Measurements from ENCODE around the gene SEMA6A. TPM values are rescaled to one million over a fixed set of nuclear protein-coding genes. Genes with fewer than 3 reads are reported as not detected.

The SEMA6A gene
- total RNA-seq, 1 experiment from 2014 or later: 2.1 TPM

DNA sequence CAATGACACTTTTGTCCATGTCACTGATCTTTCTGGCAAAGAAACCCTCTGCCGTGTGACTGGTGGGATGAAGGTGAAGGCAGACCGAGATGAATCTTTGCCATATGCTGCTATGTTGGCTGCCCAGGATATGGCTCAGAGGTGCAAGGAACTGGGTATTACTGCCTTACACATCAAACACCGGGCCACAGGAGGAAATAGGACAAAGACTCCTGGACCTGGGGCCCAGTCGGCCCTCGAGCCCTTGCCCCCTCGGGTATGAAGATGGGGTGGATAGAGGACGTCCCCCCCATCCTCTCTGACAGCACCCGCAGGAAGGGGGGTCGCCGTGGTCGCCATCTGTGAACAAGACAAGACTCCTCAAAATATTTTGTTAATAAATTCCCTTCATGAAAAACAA is 12.0 kb downstream of the SEMA6A start:
- TF ChIP-seq, protein P1, sequence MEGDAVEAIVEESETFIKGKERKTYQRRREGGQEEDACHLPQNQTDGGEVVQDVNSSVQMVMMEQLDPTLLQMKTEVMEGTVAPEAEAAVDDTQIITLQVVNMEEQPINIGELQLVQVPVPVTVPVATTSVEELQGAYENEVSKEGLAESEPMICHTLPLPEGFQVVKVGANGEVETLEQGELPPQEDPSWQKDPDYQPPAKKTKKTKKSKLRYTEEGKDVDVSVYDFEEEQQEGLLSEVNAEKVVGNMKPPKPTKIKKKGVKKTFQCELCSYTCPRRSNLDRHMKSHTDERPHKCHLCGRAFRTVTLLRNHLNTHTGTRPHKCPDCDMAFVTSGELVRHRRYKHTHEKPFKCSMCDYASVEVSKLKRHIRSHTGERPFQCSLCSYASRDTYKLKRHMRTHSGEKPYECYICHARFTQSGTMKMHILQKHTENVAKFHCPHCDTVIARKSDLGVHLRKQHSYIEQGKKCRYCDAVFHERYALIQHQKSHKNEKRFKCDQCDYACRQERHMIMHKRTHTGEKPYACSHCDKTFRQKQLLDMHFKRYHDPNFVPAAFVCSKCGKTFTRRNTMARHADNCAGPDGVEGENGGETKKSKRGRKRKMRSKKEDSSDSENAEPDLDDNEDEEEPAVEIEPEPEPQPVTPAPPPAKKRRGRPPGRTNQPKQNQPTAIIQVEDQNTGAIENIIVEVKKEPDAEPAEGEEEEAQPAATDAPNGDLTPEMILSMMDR (IDR thresholded peaks at IDR 0.05; ENCODE audit: unreplicated experiment): no peak
- BruUV-seq (replicated peaks): no TSS peak
- intact Hi-C loops (cut with micrococcal nuclease): no loop called here

DNA sequence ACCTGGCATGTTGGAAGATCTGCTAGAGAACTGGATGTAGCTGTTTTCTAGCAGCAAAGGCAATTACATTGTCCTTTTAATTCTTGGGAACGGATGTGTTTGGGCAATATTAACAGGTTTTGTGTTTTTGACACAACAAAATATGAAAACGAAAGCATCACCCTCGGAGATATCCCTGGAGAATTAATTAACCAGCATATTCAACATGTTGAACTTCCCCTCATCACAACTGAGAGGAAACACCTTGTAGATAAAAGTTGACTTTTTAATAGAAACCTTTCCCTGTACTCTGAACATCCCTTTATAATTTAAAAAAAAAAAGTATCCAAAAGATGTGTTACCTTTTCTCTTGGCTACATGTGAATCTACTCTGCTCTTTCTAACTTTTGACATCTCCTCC is 13.0 kb downstream of the SEMA6A start:
- no peaks in the 10 kb centered on the region for H3K36me3 Mint-ChIP-seq (ENCODE audit: insufficient read depth, unreplicated experiment)
- ChIA-PET CTCF (interaction anchor here (0.6 kb wide), 1 partner anchor 422 kb away, joined by 3 read pairs; no protein-coding TSS in a partner anchor), POLR2A (interaction anchor here (1.3 kb wide), 1 partner anchor 9 kb away, joined by 5 read pairs; no protein-coding TSS in a partner anchor)
- intact Hi-C loops (cut with micrococcal nuclease): no loop called here
- no peaks in the 10 kb centered on the region for H3K27me3 Mint-ChIP-seq (ENCODE audit: insufficient read depth, unreplicated experiment)
- BruUV-seq (replicated peaks): no TSS peak
- no peak overlapping the region for H3K27ac Mint-ChIP-seq (ENCODE audit: low read depth, unreplicated experiment)
- H3K4me3 Mint-ChIP-seq (ENCODE audit: unreplicated experiment): no peak overlapping the region
- no peak for DNase-seq (ENCODE audit: unreplicated experiment)
- no peaks in the 10 kb centered on the region for H3K4me1 Mint-ChIP-seq (ENCODE audit: insufficient read depth, unreplicated experiment)
- H3K9me3 Mint-ChIP-seq (ENCODE audit: unreplicated experiment): no peaks in the 10 kb centered on the region
- TF ChIP-seq, protein P1 (IDR thresholded peaks at IDR 0.05; ENCODE audit: unreplicated experiment): no peak

More for the DNA sequence above, 12.0 kb downstream of the SEMA6A start:
- no peaks in the 10 kb centered on the region for H3K36me3 Mint-ChIP-seq (ENCODE audit: insufficient read depth, unreplicated experiment)
- H3K9me3 Mint-ChIP-seq (ENCODE audit: unreplicated experiment): no peaks in the 10 kb centered on the region
- no peak overlapping the region for H3K27ac Mint-ChIP-seq (ENCODE audit: low read depth, unreplicated experiment)
- DNase-seq (ENCODE audit: unreplicated experiment): no peak
- no peak overlapping the region for H3K4me3 Mint-ChIP-seq (ENCODE audit: unreplicated experiment)
- POLR2A ChIA-PET: no interaction called here
- H3K27me3 Mint-ChIP-seq (ENCODE audit: insufficient read depth, unreplicated experiment): no peaks in the 10 kb centered on the region
- H3K4me1 Mint-ChIP-seq (ENCODE audit: insufficient read depth, unreplicated experiment): no peaks in the 10 kb centered on the region
- CTCF ChIA-PET: interaction anchor here (0.7 kb wide), 1 partner anchor 1373 kb away, joined by 3 read pairs; no protein-coding TSS in a partner anchor

DNA sequence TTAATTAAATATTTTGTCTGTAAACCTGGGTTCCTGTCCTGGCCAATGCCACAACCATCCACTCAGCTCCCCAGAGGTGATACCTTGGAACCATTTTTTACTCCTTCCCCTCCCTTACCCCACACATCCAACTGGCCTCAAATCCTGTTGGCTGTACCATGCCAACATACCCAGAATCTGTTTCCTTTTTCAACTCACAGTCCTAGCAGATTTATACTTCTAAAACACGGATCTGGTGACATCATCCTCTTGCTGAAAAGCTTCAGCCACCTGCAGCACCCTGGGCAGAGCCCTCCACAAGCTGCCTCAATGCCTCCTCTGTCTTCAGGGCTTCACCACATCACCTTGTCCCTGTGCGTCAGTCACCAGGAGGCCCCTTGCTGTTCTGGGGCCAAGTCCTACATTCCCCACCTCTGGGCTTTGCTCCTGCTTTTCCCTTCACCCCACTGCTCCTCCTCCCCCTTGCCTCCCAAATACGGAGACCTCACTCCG is 14.9 kb downstream of the SEMA6A start:
- ChIA-PET POLR2A (interaction anchor here (0.6 kb wide), 1 partner anchor 382 kb away, joined by 3 read pairs; no protein-coding TSS in a partner anchor), CTCF (interaction anchor here (0.6 to 1.3 kb wide), 6 partner anchors 412 to 1835 kb away, joined by 3 to 5 read pairs (median 3); no protein-coding TSS in a partner anchor)
- no peak overlapping the region for H3K4me3 Mint-ChIP-seq (ENCODE audit: unreplicated experiment)
- H3K36me3 Mint-ChIP-seq (ENCODE audit: insufficient read depth, unreplicated experiment): no peaks in the 10 kb centered on the region
- no peaks in the 10 kb centered on the region for H3K4me1 Mint-ChIP-seq (ENCODE audit: insufficient read depth, unreplicated experiment)
- no peaks in the 10 kb centered on the region for H3K27me3 Mint-ChIP-seq (ENCODE audit: insufficient read depth, unreplicated experiment)
- H3K27ac Mint-ChIP-seq (ENCODE audit: low read depth, unreplicated experiment): no peak overlapping the region
- DNase-seq (ENCODE audit: unreplicated experiment): no peak
- no TSS peak for BruUV-seq (replicated peaks)
- H3K9me3 Mint-ChIP-seq (ENCODE audit: unreplicated experiment): no peaks in the 10 kb centered on the region
- intact Hi-C loops (cut with micrococcal nuclease): loop anchor here (10.0 kb wide), 1 partner anchor 935 kb away; no protein-coding TSS in a partner anchor
- TF ChIP-seq, protein P1 (IDR thresholded peaks at IDR 0.05; ENCODE audit: unreplicated experiment): no peak

DNA sequence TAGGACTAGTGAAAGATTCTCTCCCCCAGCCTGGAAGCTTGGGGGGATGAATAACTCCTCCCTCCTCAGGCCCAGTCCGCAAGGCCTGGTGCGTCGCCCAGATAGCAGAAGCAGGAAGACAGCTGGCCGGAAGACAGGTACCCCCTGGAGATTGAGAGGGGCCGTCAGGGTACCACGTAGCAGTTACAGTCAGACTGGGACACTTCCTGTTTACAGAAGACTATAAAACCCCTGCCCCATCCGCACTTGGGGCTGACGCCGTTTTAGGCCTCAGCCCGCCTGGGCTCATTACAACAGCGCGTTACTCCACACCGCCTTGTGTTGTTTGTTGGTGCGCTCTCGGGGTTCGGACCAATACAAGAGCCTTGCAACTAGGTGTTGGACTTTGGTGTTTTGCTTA is 15.4 kb downstream of the SEMA6A start:
- Mint-ChIP-seq H3K9me3 (ENCODE audit: unreplicated experiment) (no peaks in the 10 kb centered on the region), H3K36me3 (ENCODE audit: insufficient read depth, unreplicated experiment) (no peaks in the 10 kb centered on the region), H3K27ac (ENCODE audit: low read depth, unreplicated experiment) (no peak overlapping the region), H3K4me3 (ENCODE audit: unreplicated experiment) (no peak overlapping the region), H3K27me3 (ENCODE audit: insufficient read depth, unreplicated experiment) (no peaks in the 10 kb centered on the region), H3K4me1 (ENCODE audit: insufficient read depth, unreplicated experiment) (no peaks in the 10 kb centered on the region)
- ChIA-PET CTCF (interaction anchor here (0.6 to 2.7 kb wide), 4 partner anchors 11 to 1836 kb away, joined by 3 to 13 read pairs (median 4); no protein-coding TSS in a partner anchor), POLR2A (interaction anchor here (0.6 kb wide), 1 partner anchor 383 kb away, joined by 3 read pairs; no protein-coding TSS in a partner anchor)
- no TSS peak for BruUV-seq (replicated peaks)
- TF ChIP-seq, protein P1 (IDR thresholded peaks at IDR 0.05; ENCODE audit: unreplicated experiment): no peak
- no peak for DNase-seq (ENCODE audit: unreplicated experiment)
- intact Hi-C loops (cut with micrococcal nuclease): loop anchor here (10.0 kb wide), 1 partner anchor 936 kb away; no protein-coding TSS in a partner anchor

Measured in MCF 10A (cell line).